ENCODE measurements around the gene UXS1.

DNA sequence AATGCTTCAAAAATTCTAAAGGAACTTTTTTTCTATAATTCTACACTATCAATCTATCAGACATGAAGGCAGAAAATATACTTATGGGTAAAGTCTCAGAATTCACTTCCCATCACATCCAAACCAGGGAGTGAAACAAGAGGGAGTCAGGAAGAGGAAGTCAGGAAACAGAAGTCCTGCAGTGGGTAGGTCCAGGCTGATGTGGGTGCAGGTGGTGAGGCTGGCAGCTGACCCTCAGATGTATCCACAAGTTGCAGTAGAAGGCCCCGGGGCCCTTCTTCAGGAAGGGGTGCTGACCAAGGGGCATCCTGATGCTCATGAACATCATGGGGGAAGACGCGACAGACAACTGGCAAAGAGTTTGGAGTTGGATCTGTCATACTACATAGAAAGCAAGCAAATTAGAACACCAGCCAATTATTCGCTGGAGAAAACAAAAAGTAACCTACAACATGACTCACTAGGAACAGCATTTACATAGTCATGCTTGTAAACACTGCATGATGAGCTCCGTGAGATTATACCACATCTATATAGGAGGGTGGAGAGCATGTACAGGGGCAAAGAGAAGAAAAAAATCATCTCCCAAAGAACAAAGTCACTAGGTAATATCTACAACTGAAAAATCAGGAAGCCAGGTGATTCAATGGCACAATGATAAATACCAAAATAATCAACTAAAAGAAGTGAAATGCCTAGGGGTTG is 4.2 kb downstream of the UXS1 start:
- TF ChIP-seq, protein P1, sequence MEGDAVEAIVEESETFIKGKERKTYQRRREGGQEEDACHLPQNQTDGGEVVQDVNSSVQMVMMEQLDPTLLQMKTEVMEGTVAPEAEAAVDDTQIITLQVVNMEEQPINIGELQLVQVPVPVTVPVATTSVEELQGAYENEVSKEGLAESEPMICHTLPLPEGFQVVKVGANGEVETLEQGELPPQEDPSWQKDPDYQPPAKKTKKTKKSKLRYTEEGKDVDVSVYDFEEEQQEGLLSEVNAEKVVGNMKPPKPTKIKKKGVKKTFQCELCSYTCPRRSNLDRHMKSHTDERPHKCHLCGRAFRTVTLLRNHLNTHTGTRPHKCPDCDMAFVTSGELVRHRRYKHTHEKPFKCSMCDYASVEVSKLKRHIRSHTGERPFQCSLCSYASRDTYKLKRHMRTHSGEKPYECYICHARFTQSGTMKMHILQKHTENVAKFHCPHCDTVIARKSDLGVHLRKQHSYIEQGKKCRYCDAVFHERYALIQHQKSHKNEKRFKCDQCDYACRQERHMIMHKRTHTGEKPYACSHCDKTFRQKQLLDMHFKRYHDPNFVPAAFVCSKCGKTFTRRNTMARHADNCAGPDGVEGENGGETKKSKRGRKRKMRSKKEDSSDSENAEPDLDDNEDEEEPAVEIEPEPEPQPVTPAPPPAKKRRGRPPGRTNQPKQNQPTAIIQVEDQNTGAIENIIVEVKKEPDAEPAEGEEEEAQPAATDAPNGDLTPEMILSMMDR (IDR thresholded peaks at IDR 0.05) = no peak
- TF ChIP-seq POLR2A (IDR thresholded peaks at IDR 0.05) = no peak
